Measurements from ENCODE around the gene GFY. TPM values are rescaled to one million over a fixed set of nuclear protein-coding genes. Genes with fewer than 3 reads are reported as not detected.

The GFY gene
- total RNA-seq, 1 donor from 2014 or later, result not detected

DNA sequence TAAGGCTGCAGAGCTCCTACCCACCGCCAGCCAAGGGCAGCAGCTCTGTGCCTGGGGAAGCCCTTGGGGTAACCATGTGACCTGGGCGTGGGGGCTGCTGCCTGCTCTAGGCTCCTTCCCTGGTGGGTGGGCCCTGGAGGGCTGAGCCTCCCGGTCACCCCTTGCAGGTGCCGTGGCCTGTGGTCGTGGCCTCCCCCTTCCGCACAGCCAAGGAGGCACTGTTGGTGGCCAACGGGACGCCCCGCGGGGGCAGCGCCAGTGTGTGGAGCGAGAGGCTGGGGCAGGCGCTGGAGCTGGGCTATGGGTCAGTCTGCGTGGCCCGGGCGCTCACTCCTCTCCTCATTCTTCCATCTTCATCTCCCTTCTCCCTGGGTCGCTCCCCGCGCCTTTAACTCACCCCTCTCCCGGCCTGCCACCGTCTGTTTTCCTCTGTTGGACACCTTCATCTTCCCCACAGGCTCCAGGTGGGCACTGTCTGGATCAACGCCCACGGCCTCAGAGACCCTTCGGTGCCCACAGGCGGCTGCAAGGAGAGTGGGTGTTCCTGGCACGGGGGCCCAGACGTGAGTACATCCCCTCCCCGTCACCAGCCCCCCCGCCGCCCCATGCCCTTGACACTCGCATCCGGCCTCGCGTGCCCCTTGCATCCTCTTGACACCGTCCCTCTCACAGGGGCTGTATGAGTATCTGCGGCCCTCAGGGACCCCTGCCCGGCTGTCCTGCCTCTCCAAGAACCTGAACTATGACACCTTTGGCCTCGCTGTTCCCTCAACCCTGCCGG lies 39.0 kb downstream of the GFY start:
- H3K27ac Mint-ChIP-seq, result no peak overlapping the region
- DNase-seq (ENCODE audit: low spot score in 2 of 2, unreplicated experiment in 2 of 2), result no peak
- H3K4me1 Mint-ChIP-seq, result no peaks in the 10 kb centered on the region
- H3K9me3 Mint-ChIP-seq, result no peaks in the 10 kb centered on the region
- TF ChIP-seq CTCF (IDR thresholded peaks at IDR 0.05; ENCODE audit: unreplicated experiment), result no peak
- no peak overlapping the region for H3K4me3 Mint-ChIP-seq
- no peaks in the 10 kb centered on the region for H3K27me3 Mint-ChIP-seq (ENCODE audit: low read depth)
- H3K36me3 Mint-ChIP-seq, result peaks cover 6% of the 10 kb centered on the region

GRCh38 chr19:49465371-49465770 lies 40.2 kb downstream of the GFY start:
- TF ChIP-seq CTCF (IDR thresholded peaks at IDR 0.05; ENCODE audit: unreplicated experiment), result no peak
- peaks cover 6% of the 10 kb centered on the region for H3K36me3 Mint-ChIP-seq
- no peak for DNase-seq (ENCODE audit: low spot score in 2 of 2, unreplicated experiment in 2 of 2)
- H3K27ac Mint-ChIP-seq, result no peak overlapping the region
- H3K27me3 Mint-ChIP-seq (ENCODE audit: low read depth), result no peaks in the 10 kb centered on the region
- H3K4me3 Mint-ChIP-seq, result no peak overlapping the region
- no peaks in the 10 kb centered on the region for H3K4me1 Mint-ChIP-seq
- no peaks in the 10 kb centered on the region for H3K9me3 Mint-ChIP-seq

- Mint-ChIP-seq H3K27me3 (ENCODE audit: low read depth) (peaks cover 2% of the 10 kb centered on the region), H3K9me3 (no peaks in the 10 kb centered on the region), H3K4me3 (no peak overlapping the region), H3K27ac (no peak overlapping the region), H3K36me3 (peaks cover 6% of the 10 kb centered on the region), H3K4me1 (no peaks in the 10 kb centered on the region)
- DNase-seq (ENCODE audit: low spot score in 2 of 2, unreplicated experiment in 2 of 2), result no peak
- TF ChIP-seq CTCF (IDR thresholded peaks at IDR 0.05; ENCODE audit: unreplicated experiment), result no peak
These were observed 43.0 kb downstream of the GFY start for GRCh38 chr19:49468199-49468598.

DNA sequence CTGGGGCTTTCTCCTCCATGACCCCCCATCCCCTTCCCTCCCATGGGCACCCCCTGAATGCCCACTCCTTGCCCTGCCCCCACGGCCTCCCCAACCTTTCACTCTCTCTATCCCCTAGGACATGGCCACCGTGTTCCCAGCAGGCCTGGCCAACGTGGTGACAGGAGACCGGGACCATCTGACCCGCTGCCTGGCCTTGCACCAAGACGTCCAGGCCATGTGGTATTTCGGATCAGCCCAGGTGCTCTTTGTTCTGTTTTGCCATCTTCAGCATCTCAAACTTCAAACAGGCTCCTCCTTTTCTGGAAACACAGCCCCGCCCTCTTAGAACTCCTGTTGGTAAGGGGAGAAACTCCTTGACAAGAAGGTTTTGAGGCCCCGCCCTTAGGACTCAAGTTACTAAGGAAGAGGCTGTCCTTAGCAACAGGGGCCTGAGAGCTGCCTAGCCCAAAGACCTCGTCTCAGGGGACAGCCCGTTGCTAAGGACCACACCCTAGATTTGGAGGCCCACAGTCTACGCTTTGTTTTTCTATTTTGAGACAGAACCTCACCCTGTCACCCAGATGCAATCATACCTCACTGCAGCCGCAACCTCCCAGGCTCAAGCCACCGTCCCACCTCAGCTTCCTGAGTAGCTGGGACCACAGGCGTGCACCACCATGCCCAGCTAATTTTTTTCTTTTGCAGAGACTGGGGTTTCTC lies 43.7 kb downstream of the GFY start:
- TF ChIP-seq CTCF (IDR thresholded peaks at IDR 0.05; ENCODE audit: unreplicated experiment), result no peak
- Mint-ChIP-seq H3K27me3 (ENCODE audit: low read depth) (peaks cover 2% of the 10 kb centered on the region), H3K4me3 (no peak overlapping the region), H3K9me3 (no peaks in the 10 kb centered on the region), H3K27ac (peak overlapping the region; percentile 21), H3K4me1 (no peaks in the 10 kb centered on the region), H3K36me3 (peaks cover 6% of the 10 kb centered on the region)
- no peak for DNase-seq (ENCODE audit: low spot score in 2 of 2, unreplicated experiment in 2 of 2)

- no peak for TF ChIP-seq CTCF (IDR thresholded peaks at IDR 0.05; ENCODE audit: unreplicated experiment)
- Mint-ChIP-seq H3K27ac (no peak overlapping the region), H3K4me1 (no peaks in the 10 kb centered on the region), H3K36me3 (peaks cover 6% of the 10 kb centered on the region), H3K4me3 (no peak overlapping the region), H3K27me3 (ENCODE audit: low read depth) (peaks cover 10% of the 10 kb centered on the region), H3K9me3 (no peaks in the 10 kb centered on the region)
- no peak for DNase-seq (ENCODE audit: low spot score in 2 of 2, unreplicated experiment in 2 of 2)
These were observed 44.8 kb downstream of the GFY start for GRCh38 chr19:49469828-49470614.

Measured in mesothelial cell of epicardium (in vitro differentiated cells).